Measurements from ENCODE around the gene PPP2R3A.

DNA sequence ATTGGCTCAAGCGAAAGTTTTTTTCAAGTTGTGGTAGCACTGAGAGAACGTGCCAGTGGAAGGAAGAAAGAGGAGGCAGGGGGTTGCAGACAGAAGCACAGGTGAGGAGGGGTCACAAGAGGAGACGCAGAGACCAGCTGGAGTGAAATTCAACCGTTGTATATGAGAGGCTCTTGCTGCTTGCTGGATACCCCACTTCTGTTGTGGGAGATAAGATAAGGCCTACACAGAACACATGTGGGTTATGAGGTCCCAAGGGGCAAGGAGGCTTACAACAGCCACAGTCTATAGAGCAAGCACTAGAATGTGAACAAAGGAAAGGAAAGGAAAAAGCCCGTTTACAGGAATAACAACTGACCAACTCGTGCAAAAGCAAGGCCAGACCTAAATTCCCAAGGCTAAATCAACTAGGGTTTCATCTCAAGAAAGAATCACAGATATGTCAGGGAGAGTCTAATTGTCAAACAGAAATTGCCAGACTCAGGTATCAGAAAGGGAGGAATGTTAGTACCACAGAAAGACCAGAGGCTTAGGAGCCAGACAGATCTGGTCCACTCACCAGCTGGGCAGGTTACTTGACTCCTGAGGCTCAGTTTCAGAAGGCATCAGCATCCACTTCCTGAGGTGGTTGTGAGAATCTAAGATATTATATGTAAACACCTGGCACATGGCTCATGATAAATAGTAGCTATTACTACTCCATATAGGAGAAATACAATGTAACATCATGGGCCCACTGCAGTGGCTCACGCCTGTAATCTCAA lies 169.7 kb downstream of the PPP2R3A start:
- TF ChIP-seq CTCF (conservative IDR thresholded peaks at IDR 0.05): no peak
- no peak for TF ChIP-seq ZFX (IDR thresholded peaks at IDR 0.05)

Data from C4-2B (cell line).